GM12864 (cell line): ENCODE data around the gene KCTD10.

ENCODE experiments used
- DNase-seq: peaks from one replicate; pipeline ENCODE4 v3.0.0-alpha.2; 2011; ENCODE audit warnings: low read depth
- H3K4me3 ChIP-seq: 2 replicates; pipeline ENCODE4 v1.5.1; 2011; ENCODE audit warnings: mild to moderate bottlenecking, low read depth, low read length, control low read depth
- TF ChIP-seq, protein P1 (sequence below): IDR thresholded peaks from 2 replicates; pipeline ENCODE4 v1.5.1; 2011; ENCODE audit warnings: low read depth, mild to moderate bottlenecking, moderate library complexity, low read length, control low read depth, inconsistent platforms; ENCODE audit errors: missing control alignments

KCTD10 gene

DNA sequence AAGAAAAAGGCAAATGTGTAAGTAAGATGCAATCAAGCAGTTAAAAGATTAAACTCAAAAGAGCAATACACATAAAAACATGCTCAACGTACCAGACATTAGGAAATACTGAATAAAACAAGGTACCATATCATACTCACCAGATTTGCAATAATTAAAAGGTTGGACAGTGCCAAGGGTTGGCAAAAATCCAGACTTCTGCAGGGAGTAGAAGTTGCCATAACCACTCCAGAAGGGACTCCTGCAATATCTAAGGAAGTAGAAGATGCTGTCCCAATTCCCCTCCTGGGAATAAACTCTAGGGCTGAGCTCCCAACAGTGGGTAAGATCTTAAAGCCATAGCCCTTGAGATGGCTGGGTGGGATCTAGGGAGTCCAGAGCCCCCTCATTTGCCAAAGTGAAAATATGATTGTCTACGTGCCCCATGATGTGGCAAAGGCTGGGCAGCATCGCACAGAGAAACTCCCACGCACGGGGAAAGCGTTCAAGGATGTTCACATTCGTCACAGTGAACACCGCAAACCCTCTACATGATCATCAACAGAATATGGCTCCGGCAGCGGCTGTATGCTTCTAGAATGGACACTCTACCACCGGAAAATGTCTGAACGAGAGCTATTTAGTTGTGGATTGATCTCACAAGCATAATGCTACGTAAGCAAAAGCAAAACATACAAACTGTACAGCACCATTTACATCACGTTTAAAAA lies 12.3 kb downstream of the KCTD10 start:
- no peak for DNase-seq
- TF ChIP-seq, protein P1, sequence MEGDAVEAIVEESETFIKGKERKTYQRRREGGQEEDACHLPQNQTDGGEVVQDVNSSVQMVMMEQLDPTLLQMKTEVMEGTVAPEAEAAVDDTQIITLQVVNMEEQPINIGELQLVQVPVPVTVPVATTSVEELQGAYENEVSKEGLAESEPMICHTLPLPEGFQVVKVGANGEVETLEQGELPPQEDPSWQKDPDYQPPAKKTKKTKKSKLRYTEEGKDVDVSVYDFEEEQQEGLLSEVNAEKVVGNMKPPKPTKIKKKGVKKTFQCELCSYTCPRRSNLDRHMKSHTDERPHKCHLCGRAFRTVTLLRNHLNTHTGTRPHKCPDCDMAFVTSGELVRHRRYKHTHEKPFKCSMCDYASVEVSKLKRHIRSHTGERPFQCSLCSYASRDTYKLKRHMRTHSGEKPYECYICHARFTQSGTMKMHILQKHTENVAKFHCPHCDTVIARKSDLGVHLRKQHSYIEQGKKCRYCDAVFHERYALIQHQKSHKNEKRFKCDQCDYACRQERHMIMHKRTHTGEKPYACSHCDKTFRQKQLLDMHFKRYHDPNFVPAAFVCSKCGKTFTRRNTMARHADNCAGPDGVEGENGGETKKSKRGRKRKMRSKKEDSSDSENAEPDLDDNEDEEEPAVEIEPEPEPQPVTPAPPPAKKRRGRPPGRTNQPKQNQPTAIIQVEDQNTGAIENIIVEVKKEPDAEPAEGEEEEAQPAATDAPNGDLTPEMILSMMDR, result no peak

DNA sequence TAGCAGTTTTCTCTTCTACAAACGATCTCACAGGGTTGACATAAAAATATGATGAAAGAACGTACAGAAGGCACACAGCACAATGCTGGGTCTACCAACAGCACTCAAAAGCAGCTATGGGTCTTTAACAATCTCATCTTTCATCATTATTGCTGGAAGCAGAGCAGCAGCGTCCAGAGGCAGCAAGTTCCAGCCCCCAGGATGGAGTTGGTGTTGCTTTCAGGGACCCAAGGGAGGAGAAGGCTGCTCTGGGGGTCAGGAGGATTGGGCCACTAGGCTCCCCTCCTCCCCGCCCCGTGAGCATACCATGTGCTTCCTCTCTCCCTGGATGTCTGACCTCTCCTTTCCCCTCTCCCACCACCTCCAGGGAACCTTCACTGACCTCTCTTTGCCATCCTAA lies 13.3 kb downstream of the KCTD10 start:
- DNase-seq, result no peak
- TF ChIP-seq, protein P1, result no peak
- no peak overlapping the region for H3K4me3 ChIP-seq

More for the DNA sequence above, 12.3 kb downstream of the KCTD10 start:
- H3K4me3 ChIP-seq, result no peak overlapping the region

GRCh38 chr12:109462868-109463692 lies 14.0 kb downstream of the KCTD10 start:
- H3K4me3 ChIP-seq, result no peak overlapping the region
- TF ChIP-seq, protein P1, result no peak
- DNase-seq, result no peak

DNA sequence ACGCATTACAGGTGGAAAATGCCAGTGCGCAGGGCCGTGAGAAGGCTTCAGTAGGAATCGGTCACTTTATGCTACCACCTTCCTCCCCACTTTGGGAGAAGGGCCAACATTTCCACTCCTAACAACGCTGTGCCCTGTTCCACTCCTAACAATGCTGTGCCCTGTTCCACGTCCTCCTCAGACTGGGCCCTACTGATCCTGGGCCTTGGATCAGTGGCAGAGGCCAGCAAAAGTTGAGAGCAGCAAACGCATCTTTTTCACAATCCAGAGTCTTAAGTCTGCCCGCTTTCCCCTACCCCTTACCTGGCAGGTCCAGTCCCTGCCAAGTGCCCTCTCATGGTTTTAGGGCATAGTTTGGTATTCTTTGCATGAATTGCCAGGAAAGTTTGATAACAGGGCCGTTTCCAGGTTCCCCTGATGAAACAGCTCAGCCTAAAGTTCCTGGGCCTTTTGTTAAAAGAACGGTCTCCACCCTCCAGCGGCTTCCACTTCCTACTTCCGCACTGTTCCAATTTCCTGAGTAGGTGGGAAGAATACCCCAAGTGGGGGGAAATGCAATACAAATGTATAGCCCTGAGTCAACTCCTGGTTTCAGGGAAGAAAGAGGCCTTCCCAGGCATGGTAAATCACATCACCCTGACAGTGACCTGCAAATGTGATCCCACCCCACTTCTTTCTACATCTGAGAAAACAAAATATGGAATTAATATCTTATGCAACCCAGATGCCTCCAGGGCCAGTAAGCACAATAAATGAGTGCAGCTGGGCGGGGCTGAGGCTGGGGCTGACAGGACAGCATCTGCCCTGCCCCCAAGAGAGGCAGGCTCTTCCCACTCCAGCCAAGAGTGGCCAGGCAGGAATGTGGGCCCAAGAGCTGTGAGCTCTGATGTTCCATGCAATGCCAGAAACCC lies 15.0 kb downstream of the KCTD10 start:
- no peak for DNase-seq
- TF ChIP-seq, protein P1, result no peak
- H3K4me3 ChIP-seq, result no peak overlapping the region

DNA sequence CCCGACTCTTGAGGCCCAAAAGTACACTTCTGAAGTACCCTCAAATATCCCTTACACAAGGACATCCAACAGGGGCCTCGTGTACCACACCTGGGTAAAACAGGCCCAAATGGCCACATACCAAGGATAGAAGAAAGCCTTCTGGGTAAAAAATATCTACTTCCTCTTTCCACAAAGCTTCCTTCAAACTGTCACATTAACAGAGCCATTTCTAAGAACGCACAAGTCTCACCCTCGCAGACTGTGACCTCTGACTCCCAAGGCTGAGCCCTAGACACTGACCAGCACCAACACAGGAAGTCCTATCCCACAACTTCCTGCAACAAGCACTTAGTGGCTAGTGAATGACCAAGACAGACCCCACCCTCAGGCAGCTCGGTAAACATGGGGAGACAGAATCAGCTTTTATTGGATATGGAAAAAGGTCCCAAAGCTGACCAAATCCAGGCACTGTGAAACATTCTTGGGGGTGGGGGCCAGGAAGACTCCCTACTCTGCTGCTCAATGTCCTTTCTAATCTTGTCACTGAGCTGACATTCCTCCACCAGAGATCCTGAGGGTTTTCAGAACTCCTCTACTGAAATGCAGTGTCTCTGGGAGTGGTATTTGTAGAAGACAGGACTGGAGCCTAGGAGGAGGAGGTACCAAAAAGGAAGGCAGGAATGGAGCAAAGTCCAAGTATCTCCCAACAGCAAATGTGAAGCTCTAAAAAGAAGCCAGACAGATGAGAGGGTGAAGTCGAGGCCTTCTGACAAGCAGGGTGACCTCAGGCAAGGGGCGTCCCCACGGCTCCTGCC lies 15.9 kb downstream of the KCTD10 start:
- no peak for DNase-seq
- no peak overlapping the region for H3K4me3 ChIP-seq
- TF ChIP-seq, protein P1, result no peak

DNA sequence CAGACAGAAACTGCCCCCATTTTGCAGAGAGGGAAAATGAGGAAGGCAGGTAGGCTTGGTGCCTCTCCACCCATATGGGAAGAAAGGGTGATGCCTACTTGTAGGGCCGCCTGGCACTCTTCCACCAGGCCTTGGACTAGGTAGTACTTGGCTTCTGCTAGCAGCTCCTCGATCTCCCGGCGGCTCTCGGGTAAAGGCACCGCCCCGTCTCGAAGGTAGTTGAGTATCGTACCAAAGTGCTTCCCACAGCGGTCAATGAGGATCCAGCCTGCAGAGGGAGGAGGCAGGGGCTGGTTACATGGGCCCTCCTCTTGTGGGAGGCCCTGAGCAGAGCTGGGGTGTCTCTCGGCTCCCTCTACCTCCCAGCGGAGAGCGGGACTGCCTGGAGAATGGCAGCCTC lies 16.6 kb downstream of the KCTD10 start:
- no peak overlapping the region for H3K4me3 ChIP-seq
- no peak for DNase-seq
- TF ChIP-seq, protein P1, result no peak
